AG04450 (cell line): ENCODE measurements around the gene PDHX. TPM values are rescaled to one million over a fixed set of nuclear protein-coding genes. Genes with fewer than 3 reads are reported as not detected.
"Not testable (repeated sequence)": the region's sequence is repeated elsewhere in the genome, so short reads cannot be mapped to it uniquely, and the experiment has no call there.

ENCODE experiments used
- CTCF ChIA-PET: fragments of 300-600, 350-600 bp; formaldehyde crosslinking; extraction: SDS; loops from one replicate; lab custom pipeline; 2022; ENCODE audit warnings: antibody characterized with exemption, inconsistent platforms; lab: Charles Lee
- POLR2A ChIA-PET: fragments of 350-600 bp; formaldehyde crosslinking; extraction: SDS; loops from one replicate; lab custom pipeline; 2021; ENCODE audit warnings: antibody characterized with exemption, inconsistent platforms; lab: Yijun Ruan, JAX
- DNase-seq: peaks from one replicate; pipeline ENCODE4 v3.0.0-alpha.2; 2011; ENCODE audit warnings: low read depth, low spot score
- H3K27ac ChIP-seq: one replicate; pipeline ENCODE4 v1.5.1; 2012; ENCODE audit warnings: low read depth, low read length, control low read depth
- H3K27me3 ChIP-seq: one replicate; pipeline ENCODE4 v1.6.0; 2012; ENCODE audit warnings: low read length; ENCODE audit not compliant: control insufficient read depth, insufficient read depth
- H3K4me3 ChIP-seq: 2 replicates; pipeline ENCODE4 v1.5.1; 2011; ENCODE audit warnings: mild to moderate bottlenecking, low read depth, low read length, control low read depth
- H3K9me3 ChIP-seq: 2 replicates; pipeline ENCODE4 v1.5.1; 2012; ENCODE audit warnings: low read length; ENCODE audit not compliant: control insufficient read depth, insufficient read depth
- polyA plus RNA-seq: library from polyadenylated mRNA; depleted of rRNA; stranded (reverse); fragments of >200 nt; gene quantifications from 2 replicates; pipeline ENCODE4 v1.2.3, GENCODE V29; 2011
- TF ChIP-seq, protein P1 (sequence below): IDR thresholded peaks from 2 replicates; pipeline ENCODE4 v1.5.1; 2011; ENCODE audit warnings: low read depth, low read length, control low read depth, inconsistent platforms

The PDHX gene
- polyA plus RNA-seq, 1 experiment: 68.8 TPM

DNA sequence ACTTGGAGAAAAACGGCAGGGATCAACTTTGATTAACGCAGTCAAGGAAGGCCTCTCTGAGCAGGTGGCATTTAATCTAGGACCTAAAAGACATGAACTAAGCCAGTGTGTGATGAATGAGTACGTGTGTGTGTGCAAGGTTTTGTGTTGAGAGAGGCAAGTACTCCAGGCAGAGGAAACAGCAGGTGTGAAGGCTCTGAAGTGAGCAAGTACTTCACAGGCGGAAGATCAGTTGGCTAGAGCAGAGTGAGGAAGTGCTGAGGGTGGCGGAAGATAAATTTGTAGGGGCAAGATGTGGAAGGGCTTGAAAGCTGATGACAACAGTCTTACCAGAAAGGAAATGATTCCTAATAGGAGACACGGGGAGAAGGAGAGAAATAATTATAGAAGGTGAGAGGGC, 7.0 kb upstream of the PDHX start:
- ChIA-PET POLR2A (no interaction called here), CTCF (no interaction called here)
- TF ChIP-seq, protein P1, sequence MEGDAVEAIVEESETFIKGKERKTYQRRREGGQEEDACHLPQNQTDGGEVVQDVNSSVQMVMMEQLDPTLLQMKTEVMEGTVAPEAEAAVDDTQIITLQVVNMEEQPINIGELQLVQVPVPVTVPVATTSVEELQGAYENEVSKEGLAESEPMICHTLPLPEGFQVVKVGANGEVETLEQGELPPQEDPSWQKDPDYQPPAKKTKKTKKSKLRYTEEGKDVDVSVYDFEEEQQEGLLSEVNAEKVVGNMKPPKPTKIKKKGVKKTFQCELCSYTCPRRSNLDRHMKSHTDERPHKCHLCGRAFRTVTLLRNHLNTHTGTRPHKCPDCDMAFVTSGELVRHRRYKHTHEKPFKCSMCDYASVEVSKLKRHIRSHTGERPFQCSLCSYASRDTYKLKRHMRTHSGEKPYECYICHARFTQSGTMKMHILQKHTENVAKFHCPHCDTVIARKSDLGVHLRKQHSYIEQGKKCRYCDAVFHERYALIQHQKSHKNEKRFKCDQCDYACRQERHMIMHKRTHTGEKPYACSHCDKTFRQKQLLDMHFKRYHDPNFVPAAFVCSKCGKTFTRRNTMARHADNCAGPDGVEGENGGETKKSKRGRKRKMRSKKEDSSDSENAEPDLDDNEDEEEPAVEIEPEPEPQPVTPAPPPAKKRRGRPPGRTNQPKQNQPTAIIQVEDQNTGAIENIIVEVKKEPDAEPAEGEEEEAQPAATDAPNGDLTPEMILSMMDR: no peak
- Histone ChIP-seq H3K27ac (no peak overlapping the region), H3K4me3 (no peak overlapping the region), H3K27me3 (no peaks in the 10 kb centered on the region), H3K9me3 (no peaks in the 10 kb centered on the region)
- no peak for DNase-seq

DNA sequence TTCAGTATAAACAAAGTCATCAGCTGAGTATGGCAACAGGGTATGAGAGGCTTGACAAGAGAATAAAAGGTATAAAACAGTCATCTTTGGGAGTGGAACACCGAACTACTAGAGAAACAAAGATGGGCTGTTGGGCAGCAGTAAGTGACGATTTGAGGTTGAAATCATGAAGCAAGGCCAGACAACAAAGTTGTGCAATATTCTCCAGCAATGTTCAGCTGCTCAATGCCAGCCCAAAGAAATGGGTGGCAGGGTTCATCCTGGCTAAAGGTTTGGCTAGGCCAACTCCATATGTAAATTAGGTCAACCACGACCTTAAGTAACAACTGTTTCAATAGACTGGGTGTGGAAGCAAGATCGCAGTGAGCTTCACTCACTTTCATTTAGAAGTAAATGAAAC, 6.5 kb upstream of the PDHX start:
- Histone ChIP-seq H3K27me3 (no peaks in the 10 kb centered on the region), H3K27ac (no peak overlapping the region), H3K9me3 (no peaks in the 10 kb centered on the region), H3K4me3 (no peak overlapping the region)
- DNase-seq: no peak
- TF ChIP-seq, protein P1: no peak
- CTCF ChIA-PET: interaction anchor here (1.2 kb wide), 2 partner anchors 18 to 397 kb away, joined by 3 to 5 read pairs; partner anchors contain the start of gene ELF5
- POLR2A ChIA-PET: no interaction called here

DNA sequence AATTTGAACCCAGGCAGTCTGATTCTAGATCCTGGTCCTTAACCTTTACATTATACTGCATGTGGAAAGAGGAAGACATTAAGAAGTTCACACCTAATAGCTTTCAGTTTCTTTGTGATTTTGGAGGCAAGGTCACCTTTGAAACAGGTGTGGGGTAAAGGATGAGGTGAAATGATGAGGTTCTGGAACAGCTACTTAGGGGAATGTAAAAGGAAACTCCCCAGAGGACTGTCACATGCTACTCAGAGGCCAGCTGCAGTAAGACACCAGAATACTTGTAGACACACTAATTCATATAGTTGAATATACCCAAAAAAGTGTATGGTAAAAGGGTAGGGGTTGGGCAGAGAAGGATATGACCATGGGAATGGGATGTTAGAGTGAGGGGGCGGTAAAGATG, 5.6 kb upstream of the PDHX start:
- DNase-seq: no peak
- TF ChIP-seq, protein P1: no peak
- ChIA-PET POLR2A (no interaction called here), CTCF (interaction anchor here (1.2 kb wide), 2 partner anchors 19 to 398 kb away, joined by 3 to 5 read pairs; partner anchors contain the start of gene ELF5)
- Histone ChIP-seq H3K27me3 (no peaks in the 10 kb centered on the region), H3K9me3 (no peaks in the 10 kb centered on the region; the same call in 1 of the 2 replicates), H3K4me3 (no peak overlapping the region), H3K27ac (no peak overlapping the region)

DNA sequence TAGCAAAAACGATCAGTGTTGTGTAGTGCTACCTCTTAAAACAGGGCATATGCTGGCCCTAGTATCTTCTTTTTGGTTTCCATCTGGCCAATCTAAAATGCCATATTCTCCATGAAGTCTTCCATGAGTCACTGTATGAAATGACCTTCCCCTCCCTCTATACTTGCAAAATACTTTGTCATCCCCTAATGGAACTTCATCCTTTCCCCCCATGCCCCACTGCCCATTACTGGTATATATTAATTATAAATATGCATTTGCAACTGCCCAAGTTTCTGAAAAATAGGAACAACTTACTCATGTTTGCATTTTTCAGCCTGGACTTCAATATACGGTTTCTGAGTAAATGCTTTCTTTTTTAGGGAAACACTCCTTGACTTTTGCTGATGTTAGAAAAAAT, 4.7 kb upstream of the PDHX start:
- ChIA-PET POLR2A (no interaction called here), CTCF (no interaction called here)
- no peak for DNase-seq
- Histone ChIP-seq H3K9me3 (no peaks in the 10 kb centered on the region; the same call in 1 of the 2 replicates), H3K27me3 (no peaks in the 10 kb centered on the region), H3K4me3 (no peak overlapping the region), H3K27ac (no peak overlapping the region)
- TF ChIP-seq, protein P1: no peak

DNA sequence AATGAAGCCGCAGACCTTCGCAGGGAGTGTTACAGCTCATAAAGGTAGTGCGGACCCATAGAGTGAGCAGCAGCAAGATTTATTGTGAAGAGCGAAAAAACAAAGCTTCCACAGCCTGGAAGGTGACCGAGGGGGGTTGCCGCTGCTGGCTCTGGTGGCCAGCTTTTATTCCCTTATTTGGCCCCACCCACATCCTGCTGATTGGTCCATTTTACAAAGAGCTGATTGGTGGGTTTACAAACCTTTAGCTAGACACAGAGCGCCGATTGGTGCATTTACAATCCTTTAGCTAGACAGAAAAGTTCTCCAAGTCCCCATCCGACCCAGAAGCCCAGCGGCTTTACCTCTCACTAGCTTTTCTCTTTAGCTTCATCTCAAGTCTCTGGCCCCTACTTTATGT, 2.9 kb upstream of the PDHX start:
- H3K9me3 ChIP-seq, H3K27ac ChIP-seq, H3K4me3 ChIP-seq, DNase-seq, POLR2A ChIA-PET, H3K27me3 ChIP-seq: not testable (repeated sequence)
- CTCF ChIA-PET: interaction anchor here (0.6 to 0.8 kb wide), 2 partner anchors 262 to 328 kb away, joined by 3 read pairs; no protein-coding TSS in a partner anchor
